GM19099 (cell line): ENCODE results near the gene ZNF598.

Source experiments
- POLR2A ChIP-seq: IDR thresholded peaks from 3 replicates; pipeline ENCODE4 v1.6.1; 2011; ENCODE audit warnings: low read depth; ENCODE audit not compliant: insufficient read length; ENCODE audit errors: extremely low read depth

The ZNF598 gene

DNA sequence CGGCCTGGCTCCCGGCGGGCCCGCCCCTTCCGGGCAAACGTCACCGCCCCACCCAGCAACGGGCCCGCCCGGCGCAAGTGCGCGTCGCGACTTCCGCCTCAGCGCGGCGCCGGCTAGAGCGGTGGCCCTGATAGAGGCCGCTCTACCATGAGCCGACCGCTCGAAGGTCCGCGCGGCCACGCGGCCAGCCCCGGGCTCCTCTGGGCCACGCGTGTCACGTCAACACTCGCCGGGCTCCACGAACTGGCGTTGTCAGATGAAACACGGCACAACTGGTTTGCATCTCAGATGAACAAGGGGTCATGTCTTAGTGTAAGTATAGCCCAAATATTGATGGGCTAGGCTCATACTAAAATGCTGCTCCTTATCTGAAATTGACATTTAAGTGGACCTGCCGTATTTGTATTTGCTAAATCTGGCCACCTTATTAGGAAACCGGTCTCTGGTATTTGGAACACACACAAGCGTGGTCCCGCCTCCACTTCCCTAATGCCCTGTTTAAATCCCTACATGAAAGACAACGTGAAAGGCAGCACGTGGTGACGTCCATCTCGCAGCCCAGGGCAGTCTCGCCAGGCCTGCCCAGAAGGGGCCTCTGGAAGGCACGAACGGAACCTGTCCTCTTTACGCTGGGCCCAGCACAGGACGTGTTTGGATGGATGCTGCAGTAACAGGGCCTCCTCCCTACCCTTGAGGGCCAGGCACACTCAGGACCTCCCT is at the start of gene ZNF598:
ZNF598 (minus strand) TSS at position 31 of the 720 bp plus-strand sequence.
- TF ChIP-seq POLR2A, result peak; percentile 96

DNA sequence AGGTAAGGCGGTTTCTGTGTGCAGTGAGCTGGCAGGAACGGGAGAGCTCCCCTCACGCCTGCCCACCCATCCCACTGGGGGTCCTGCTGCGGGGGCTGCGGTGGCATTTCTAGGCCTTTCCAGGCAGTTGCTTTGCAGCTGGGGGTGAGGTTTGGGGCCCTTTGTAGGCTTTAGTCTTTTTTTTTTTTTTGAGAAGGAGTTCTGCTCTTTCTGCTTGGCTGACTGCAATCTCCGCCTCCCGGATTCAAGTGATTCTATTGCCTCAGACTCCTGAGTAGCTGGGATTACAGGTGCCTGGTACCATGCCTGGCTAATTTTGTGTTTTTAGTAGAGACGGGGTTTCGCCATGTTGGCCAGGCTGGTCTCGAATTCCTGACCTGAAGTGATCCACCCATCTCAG is 49.3 kb upstream of the ZNF598 start:
- TF ChIP-seq POLR2A, result no peak

DNA sequence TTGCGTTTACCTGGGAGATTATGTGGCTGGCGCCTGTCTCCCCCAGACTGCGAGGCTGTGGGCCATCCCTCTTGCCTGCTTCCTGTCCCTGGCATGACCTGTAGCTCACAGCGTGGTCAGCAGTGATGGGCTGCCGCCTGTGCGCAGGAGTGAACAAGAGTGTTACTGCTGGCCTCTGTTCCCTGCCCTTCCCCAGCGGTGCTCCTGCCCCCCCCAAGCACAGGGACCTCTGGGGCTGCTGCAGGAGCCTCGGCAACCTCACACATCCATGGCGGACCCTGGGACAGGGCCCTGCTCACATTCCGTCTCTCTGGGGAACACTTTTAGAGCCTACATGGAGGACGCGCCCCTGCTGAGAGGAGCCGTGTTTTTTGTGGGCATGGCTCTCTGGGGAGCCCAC is 48.8 kb upstream of the ZNF598 start:
- no peak for TF ChIP-seq POLR2A

DNA sequence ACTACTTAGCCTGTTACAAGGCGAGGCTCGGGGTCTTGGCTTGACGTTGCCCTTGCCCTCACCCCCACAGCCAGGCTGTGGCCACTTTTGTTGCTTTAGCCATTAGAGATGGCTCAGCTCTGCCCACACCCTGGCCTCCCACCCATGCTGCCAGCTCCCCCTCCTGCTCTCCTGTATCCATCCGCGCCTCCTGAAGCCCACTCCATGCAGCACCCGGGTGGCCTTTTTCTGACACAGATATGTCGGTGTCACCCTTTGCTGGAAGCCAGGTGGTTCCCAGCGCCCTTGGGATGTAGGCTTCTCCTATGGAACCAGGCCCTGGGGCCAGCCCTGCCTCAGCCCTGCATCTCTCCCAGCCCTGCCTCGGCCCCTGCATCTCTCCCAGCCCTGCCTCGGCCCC is 47.8 kb upstream of the ZNF598 start:
- TF ChIP-seq POLR2A, result no peak

DNA sequence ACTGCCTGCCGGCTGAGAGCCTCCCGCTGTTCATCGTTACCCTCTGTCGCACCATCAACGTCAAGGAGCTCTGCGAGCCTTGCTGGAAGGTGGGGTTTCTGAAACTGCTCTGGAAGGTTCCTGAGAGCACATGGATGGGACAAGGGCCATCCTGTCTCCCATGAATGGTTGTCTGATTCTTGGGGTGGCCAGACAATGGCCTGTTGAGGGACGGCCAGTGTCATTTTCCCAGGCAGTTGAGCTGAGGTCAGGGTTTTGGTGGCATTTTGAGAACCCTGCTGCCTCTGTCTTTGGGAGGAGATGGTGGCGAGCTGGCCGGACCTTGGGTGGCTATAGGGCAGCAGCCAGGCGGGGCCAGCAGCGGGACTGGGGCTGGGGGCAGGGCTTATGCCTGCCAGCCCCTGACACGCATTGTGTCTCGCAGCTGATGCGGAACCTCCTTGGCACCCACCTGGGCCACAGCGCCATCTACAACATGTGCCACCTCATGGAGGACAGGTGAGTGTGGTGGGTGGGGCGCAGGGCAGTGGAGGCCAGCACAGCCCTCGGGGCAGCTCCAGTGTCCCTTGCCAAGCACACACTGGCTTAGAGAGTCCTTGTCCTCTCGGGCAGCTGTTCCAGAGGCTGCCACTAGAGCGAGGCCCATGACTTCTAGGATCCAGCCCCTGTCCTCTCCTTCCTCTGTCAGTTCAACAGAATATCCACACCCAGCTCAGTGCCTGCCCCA is 47.2 kb upstream of the ZNF598 start:
- TF ChIP-seq POLR2A, result no peak

DNA sequence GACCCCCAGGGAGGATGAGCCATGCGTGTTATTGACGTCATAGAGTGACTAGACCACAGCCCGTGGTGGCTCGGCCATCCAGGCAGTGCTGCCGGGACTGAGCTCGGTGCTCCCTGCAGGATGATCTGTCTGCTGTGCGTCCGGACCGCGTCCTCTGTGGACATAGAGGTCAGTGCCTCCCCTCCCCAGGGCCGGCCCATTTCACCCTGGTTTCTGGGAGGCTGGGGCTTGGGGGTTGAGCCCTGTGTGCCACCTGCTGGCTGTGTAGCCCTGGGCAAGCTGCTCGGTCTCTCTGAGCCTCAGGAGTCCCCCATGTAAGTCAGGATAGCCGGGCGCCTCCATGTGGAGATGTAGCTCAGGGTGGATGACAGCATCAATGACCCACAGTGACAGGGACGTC is 46.5 kb upstream of the ZNF598 start:
- TF ChIP-seq POLR2A, result no peak

DNA sequence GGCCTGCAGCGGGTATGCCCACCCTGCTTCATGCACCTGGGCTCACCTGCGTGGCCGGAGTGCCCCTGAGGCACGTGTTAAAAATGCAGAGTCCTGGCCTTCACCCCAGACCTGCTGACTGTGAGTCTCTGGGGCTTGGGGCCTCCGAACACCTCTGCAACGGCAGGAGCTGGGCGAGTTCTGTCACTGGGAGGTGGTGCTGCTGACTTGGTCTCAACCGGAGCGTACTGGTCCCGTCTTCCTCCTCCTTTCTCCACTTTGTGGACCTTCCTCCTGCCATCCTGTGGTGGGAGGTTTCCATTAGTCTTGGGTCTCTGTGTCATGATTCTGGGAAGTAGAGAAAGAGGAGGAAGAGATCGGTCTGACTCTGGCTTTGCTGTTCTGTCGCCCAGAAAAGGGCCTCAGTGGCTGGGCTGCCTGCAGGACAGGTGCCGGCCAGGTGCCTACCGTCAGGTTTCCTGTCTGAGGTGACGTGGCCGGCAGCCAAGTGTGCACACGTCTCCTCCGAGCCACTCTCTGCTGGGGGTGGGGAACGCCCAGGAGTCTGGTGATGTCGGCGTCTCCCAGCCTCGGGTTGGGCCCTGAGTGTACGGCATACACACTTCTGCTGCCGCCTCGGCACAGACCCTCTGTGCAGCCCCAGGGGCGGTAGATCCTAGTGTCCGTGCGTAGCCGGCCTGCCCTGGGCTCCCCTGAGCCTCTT is 45.1 kb upstream of the ZNF598 start:
- TF ChIP-seq POLR2A, result no peak

DNA sequence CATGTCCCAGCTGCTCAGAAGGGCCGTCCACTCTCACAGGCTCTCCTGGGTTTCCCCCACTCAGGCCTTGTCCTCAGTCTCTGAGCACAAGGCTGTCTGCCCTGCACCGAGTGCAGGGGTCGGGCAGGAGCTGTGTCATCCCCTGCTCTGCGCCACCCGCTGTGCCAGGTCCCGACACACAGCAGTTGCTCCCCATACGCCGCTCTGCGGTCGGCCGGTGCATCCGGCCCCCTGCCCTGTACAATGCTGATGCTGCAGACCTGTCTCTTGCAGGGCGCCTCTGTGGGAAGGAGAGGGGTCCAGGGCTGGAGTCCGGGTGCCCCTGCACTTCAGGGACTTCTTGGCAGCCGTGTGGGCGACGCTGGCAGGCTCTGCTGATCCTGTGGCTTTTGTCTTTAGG is 44.3 kb upstream of the ZNF598 start:
- no peak for TF ChIP-seq POLR2A

DNA sequence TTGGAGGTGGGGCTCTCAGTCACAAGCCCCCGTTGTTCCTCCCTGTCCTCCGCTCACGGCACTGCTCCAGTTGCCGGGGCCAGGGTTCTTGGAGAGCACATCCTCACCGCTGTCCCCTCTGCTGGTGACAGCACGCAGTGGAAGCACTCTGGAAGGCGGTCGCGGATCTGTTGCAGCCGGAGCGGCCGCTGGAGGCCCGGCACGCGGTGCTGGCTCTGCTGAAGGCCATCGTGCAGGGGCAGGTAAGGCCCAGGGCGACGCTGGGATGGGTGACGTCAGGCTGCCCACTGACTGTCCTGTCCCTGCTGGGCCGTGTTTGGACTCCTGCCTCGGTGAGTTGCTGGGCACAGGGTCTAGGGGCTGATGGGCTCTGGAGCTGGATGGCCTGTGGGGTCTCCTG is 43.6 kb upstream of the ZNF598 start:
- no peak for TF ChIP-seq POLR2A

DNA sequence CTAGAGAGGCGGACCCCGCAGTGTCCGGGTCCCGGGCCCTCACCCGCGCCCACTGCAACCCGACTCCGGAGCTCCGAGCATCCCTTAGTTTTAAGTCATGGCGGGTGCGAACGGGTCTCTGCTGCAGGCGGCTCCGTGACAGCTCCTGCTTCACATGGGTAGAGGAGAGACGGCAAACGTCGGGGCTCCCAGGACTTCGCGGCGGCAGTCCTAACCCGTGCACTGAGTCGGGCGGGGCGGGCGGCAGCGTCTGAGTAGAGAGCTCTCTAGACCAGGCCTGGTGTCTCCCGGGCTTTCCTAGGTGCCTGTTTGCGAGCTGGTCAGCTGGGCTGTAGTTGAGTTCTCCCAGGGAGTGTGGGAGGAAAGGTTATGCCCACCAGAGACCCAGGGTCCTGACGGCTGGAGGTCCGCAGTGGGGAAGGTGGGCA is 38.5 kb upstream of the ZNF598 start:
- no peak for TF ChIP-seq POLR2A

DNA sequence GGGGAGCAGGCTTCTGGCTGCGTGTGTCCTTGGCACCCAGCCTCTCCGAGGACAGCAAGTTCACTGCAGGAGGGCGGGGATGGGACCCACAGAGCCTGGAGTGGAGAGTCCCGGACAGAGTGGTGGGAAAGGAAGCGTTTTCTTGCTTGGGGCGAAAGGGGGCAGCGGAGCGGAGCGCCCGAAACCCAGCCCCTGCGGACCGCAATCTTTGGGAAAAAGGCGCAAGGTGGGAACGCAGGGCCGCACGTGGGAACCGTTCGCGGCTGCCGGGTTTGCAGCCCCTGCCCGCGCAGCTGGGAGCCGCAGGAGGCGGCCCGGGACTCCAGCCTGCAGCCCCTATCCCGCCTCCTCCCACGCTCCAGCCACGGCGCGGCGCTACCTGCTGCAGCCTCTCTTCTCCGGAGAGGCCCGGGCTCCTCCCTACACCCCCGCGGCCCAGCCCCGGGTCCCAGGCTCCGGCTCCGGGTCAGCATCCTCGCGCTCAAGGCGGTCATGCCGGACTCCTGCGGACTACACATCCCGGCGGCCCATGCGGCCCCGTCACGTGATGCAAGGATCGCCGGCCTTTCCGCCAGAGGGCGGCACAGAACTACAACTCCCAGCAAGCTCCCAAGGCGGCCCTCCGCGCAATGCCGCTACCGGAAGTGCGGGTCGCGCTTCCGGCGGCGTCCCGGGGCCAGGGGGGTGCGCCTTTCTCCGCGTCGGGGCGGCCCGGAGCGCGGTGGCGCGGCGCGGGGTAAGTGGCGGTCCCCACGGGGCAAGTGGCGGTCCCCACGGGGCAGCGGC is 37.9 kb upstream of the ZNF598 start, which contains the start of the genes NTHL1 and TSC2:
NTHL1 (minus strand) TSS at position 505 of the 786 bp plus-strand sequence; CDS start at position 494, 11 bp downstream.
TSC2 (plus strand) TSS at position 656 of the 786 bp plus-strand sequence. CDS start 631 bp downstream, outside the sequence.
- peak; percentile 77 for TF ChIP-seq POLR2A

DNA sequence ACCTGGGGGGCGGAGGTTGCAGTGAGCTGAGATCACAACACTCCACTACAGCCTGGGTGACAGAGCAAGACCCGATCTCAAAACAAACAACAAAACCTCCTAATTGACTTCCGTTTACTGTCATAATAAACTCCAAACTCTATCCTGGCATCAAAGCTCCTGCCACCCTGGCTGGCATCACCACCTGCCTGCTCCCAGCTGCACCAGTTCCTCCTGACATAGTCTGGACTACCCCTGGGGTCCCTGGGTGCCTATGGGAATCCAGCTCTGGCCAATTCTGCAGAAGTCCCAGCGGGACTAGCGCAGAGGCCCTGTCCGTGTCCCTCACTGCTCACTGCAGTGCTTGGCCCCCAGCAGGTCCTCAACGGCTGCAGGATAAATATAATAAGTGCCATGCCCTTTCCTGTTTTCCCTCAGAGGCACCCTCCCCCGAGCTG is 37.3 kb upstream of the ZNF598 start:
- no peak for TF ChIP-seq POLR2A

DNA sequence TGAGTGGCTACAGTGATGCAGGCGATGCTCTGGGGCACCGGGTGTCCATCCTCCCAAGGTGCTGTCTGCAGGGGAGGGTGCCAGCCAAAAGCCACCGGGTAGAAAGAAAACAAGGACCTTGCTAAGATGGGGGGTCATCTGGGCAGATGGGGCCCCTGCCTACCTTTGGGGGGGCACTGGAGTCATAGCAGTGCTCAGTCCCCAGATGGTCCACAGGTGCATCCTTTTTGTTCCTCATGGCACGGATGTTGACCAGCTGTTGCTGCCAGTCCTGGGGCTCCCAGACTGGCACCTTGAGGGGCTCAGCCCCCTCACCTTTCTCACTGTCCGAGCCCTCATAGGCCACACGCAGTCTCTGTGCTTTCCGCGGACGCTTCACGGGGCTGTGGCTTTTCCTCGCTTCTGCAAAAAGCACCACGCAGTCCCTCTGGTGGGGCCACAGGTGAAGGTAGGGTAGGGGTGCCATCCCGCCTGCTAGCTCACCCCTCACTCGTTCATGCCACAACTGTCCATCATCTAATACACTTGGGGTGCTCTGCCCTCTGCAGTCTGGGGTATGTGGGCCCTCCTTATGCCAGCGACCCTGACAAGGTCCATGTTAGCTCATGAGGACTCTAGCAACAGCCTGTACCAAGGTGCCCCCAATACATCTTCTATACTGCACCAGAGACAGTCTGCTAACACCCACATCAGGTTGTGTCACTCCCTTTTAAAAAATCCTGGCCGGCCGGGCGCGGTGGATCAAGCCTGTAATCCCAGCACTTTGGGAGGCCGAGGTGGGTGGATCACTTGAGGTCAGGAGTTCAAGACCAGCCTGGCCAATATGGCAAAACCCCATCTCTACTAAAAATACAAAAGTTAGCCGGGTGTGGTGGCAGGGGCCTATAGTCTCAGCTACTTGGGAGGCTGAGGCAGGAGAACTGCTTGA is 36.6 kb upstream of the ZNF598 start:
- TF ChIP-seq POLR2A, result no peak

DNA sequence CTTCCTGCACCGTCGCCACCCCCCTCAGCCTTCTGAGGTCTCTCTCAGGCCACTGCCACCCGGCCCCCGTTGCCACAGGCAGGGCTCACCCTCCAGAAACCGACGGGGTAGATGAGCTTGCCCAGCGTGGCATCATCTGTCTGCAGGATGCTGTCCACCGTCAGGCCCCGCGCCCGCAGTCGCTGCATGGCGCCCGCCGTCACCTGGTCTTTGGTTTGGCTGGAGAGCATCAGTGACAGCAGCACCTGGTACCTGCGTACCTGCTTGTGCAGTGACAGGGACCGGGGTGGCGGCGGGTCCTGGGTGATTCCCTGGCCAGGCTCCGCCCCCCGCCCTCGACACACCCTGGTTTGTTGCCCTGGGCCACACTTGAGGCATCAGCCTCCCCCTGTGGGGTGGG is 34.9 kb upstream of the ZNF598 start:
- TF ChIP-seq POLR2A, result no peak
